Activated T-helper 1 cell treated with anti-CD3 and anti-CD28 coated beads, Interleukin-12 subunit alpha, Interleukin-12 subunit beta, Interleukin-2, Interleukin-4 antibody, amounts not matched to agents 30 ng/mL and 10 ng/mL and 1 ng/mL, durations not matched to agents 14 hours and 24 hours and 36 hours (primary cell): ENCODE data around the gene TM4SF18. TPM values are rescaled to one million over a fixed set of nuclear protein-coding genes. Genes with fewer than 3 reads are reported as not detected.

Experiments used
- DNase-seq: peaks from one replicate; pipeline ENCODE4 v3.0.0; 2021; ENCODE audit warnings: low spot score
- H3K27ac Mint-ChIP-seq: one replicate; pipeline ENCODE4 v1.8.0; 2021; ENCODE audit warnings: mild to moderate bottlenecking, mixed read lengths
- H3K27me3 Mint-ChIP-seq: one replicate; pipeline ENCODE4 v1.8.0; 2022; ENCODE audit warnings: mild to moderate bottlenecking, moderate library complexity, mixed read lengths; ENCODE audit not compliant: insufficient read depth
- H3K36me3 Mint-ChIP-seq: one replicate; pipeline ENCODE4 v1.8.0; 2021; ENCODE audit warnings: low read depth, mixed read lengths
- H3K4me1 Mint-ChIP-seq: one replicate; pipeline ENCODE4 v1.8.0; 2021; ENCODE audit warnings: low read depth, mixed read lengths
- H3K4me3 Mint-ChIP-seq: one replicate; pipeline ENCODE4 v1.8.0; 2021; ENCODE audit warnings: mild to moderate bottlenecking, moderate library complexity, mixed read lengths
- H3K9me3 Mint-ChIP-seq: one replicate; pipeline ENCODE4 v1.8.0; 2021; ENCODE audit warnings: mixed read lengths
- intact Hi-C: fragments of 100-400 bp; cut with micrococcal nuclease; formaldehyde crosslinking; loops from one replicate; pipeline ENCODE4 v1.15.1; 2024
- total RNA-seq: library from RNA; stranded (reverse); gene quantifications from 2 replicates; pipeline ENCODE4 v1.2.3, GENCODE V29; 2022

The TM4SF18 gene
- total RNA-seq, 1 donor from 2014 or later, result not detected

DNA sequence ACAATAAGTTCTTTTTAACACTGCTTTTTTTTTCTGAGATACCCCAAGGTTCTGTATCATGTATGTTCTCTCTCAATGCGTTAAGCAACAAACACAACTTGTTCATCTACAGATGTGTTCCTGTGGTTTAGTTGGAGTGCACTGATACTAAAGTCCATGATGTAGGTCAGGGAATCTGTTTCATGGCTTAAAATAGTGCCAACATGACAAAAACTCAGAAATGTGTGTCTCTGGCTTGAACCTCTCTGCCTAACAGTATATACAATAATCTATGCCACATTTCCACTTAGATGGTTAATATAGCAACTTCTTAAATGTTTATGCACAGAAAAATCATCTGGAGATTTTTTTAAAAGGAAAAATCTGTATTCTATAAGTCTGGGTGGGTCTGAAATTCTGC lies 51.1 kb downstream of the TM4SF18 start:
- no peak for DNase-seq
- H3K27ac Mint-ChIP-seq, result no peak overlapping the region
- H3K4me1 Mint-ChIP-seq, result peaks cover 7% of the 10 kb centered on the region
- H3K9me3 Mint-ChIP-seq, result no peaks in the 10 kb centered on the region
- no peaks in the 10 kb centered on the region for H3K36me3 Mint-ChIP-seq
- H3K27me3 Mint-ChIP-seq, result no peaks in the 10 kb centered on the region
- H3K4me3 Mint-ChIP-seq, result no peak overlapping the region
- intact Hi-C loops, result no loop called here

DNA sequence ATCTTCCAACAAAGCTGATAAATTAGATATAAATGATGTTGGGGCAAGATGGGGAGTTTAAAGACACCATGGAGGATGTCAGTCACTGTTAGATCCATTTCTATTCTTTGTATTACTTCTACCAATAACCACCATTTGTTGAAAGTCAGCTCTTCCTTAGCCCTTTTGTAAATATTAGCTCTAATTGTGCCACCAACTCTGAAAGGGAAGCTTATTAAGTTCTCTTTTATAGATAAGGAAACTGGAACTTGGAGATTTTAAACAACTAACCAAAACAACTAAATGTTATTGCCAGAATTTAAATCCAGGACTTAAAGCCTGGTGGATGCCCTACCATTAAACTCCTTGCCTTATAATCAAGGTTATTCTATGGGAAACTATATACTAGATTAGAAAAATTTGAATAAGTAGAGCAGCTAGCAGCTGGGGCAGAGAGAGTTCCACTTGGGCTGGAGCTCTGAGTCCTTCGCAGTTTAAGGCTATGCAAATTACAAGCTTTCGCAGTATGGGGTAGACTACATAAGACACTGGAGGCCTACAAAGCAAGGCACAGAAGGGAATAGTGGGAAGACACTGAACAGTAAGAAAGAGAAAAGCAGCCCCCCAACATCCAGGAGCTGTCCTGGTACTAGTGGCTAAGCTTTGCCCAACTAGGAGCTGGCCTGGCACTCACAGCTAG lies 52.6 kb downstream of the TM4SF18 start:
- intact Hi-C loops, result no loop called here
- Mint-ChIP-seq H3K4me1 (peaks cover 18% of the 10 kb centered on the region), H3K27ac (no peak overlapping the region), H3K27me3 (no peaks in the 10 kb centered on the region), H3K36me3 (no peaks in the 10 kb centered on the region), H3K4me3 (no peak overlapping the region), H3K9me3 (no peaks in the 10 kb centered on the region)
- DNase-seq, result no peak

DNA sequence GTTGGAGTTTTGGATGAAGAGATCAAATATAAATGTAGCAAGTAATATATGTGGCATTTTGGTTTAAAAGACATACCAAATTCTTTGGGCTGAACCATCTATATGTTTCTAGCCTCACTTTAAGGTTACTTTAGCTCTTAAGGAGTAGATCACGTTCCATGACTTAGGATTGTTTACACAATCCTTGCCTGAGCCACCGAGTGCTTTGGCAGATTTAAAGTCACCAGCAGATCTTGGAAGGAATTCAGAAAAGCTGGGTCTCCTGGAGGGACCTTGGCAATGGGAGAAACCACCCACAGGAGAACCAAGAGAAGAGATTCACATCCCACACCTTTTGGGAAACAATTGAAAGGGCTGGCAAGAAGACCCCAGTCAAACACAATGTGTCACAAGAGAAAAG lies 54.5 kb downstream of the TM4SF18 start:
- Mint-ChIP-seq H3K27ac (no peak overlapping the region), H3K27me3 (peaks cover 5% of the 10 kb centered on the region), H3K4me1 (peaks cover 18% of the 10 kb centered on the region), H3K9me3 (no peaks in the 10 kb centered on the region), H3K36me3 (no peaks in the 10 kb centered on the region), H3K4me3 (no peak overlapping the region)
- DNase-seq, result no peak
- intact Hi-C loops, result no loop called here

DNA sequence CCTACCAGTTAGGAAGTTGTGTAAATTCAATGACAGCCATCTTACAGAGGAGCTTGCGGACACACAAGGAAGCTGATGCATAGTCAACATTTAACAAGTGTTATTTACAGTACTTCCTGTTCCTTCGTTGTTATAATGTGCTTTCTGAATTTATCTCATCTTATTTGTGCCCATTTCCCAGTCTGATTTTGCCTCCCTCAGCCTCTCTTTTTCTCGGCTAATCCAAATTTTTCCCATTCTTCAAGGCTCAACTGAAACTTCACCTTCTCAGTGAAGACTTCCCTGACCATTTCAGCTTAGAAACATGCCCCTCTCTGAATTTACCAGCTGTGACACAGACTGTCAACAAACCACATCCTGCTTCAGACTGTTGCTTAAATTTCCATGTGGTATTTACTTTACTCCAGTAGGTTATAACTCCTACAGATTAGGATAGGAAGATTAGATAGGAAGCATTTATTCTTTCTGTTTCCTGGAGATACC lies 56.1 kb downstream of the TM4SF18 start:
- Mint-ChIP-seq H3K27me3 (peaks cover 5% of the 10 kb centered on the region), H3K27ac (peak overlapping the region; percentile 87), H3K9me3 (no peaks in the 10 kb centered on the region), H3K36me3 (no peaks in the 10 kb centered on the region), H3K4me3 (peak overlapping the region; percentile 50), H3K4me1 (peaks cover 18% of the 10 kb centered on the region)
- intact Hi-C loops, result loop anchor here (1.0 kb wide), 1 partner anchor 157 kb away; no protein-coding TSS in a partner anchor
- DNase-seq, result peak; percentile 12

DNA sequence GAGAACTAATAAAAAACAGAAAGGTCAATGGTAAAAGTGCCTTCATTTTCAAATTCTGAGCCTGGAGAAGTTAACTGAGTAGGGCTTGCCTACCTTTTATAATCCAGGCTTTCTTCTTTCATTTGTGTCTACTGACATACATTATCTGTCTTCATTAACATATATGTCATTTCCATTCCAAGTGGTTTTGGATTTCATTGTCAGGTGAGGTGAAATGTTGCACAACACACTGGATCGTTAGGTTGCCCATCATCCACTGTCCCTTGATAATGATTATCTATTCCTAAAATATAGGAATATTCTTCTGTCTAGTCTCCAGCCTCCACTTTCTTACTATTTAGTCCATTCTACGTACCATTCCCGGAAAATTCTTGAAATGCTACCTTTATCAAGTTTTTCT lies 56.8 kb downstream of the TM4SF18 start:
- H3K4me1 Mint-ChIP-seq, result peaks cover 18% of the 10 kb centered on the region
- H3K4me3 Mint-ChIP-seq, result no peak overlapping the region
- H3K36me3 Mint-ChIP-seq, result no peaks in the 10 kb centered on the region
- H3K9me3 Mint-ChIP-seq, result no peaks in the 10 kb centered on the region
- intact Hi-C loops, result loop anchor here (1.0 kb wide), 1 partner anchor 156 kb away; no protein-coding TSS in a partner anchor
- H3K27me3 Mint-ChIP-seq, result peaks cover 5% of the 10 kb centered on the region
- no peak overlapping the region for H3K27ac Mint-ChIP-seq
- no peak for DNase-seq

DNA sequence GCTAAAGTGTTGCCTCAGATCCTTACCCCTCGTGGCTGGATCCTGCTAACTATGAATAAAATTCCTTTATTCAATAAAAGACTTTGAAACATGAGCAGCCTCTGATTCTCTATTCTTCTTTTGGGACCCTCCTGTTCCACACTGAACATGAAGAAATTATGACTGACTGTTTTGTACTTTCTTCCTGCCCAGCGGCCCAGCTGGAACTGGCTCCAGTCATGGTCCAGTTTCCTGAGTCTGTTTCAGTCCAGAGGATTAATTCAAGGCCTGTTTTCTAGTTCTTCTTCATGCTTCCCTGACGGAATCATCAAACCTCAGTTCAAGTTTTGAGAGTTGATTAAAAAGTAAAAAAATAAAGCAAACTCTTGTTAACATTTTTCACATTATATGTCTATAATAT lies 59.2 kb downstream of the TM4SF18 start:
- Mint-ChIP-seq H3K4me3 (no peak overlapping the region), H3K9me3 (no peaks in the 10 kb centered on the region)

DNA sequence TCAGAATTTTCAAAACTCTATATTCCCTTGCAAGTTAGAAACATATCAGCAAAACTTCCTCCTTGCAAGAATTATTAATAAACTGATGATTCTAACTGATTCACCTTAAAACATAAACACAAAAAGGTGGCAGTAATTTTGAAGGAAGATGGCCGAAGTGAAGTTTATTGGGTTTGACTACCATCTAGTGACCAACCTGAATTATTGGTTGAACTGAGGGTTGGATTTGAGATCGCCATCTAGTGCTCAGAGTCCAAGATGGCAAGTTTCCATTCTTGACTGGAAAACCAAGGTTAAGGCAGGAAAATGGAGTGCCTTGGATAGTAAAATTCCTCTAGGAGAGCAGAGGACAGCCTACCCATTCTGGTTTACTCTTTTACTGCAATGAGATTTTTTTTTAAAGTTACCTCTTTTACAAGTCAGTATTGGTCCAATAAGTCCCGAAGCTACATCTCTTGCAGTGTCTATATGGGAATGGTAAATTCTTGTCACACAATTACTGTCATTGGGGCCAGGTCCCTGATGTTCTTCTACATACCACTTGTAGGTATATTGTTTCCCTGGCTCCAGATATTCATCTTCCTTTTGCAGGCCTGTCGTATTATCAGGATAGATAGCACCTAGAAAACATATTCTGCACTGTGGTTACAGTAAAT lies 60.2 kb downstream of the TM4SF18 start:
- Mint-ChIP-seq H3K4me3 (no peak overlapping the region), H3K36me3 (no peaks in the 10 kb centered on the region), H3K9me3 (no peaks in the 10 kb centered on the region), H3K27me3 (peaks cover 17% of the 10 kb centered on the region), H3K4me1 (peaks cover 18% of the 10 kb centered on the region), H3K27ac (no peak overlapping the region)
- DNase-seq, result peak; percentile 17
- intact Hi-C loops, result loop anchor here (1.0 to 5.0 kb wide), 7 partner anchors 48 to 411 kb away; partner anchors contain the start of gene HPS3

More for the DNA sequence above, 59.2 kb downstream of the TM4SF18 start:
- no peak for DNase-seq
- Mint-ChIP-seq H3K27ac (no peak overlapping the region), H3K27me3 (peaks cover 11% of the 10 kb centered on the region), H3K36me3 (no peaks in the 10 kb centered on the region), H3K4me1 (peaks cover 18% of the 10 kb centered on the region)
- intact Hi-C loops, result loop anchor here (5.0 kb wide), 2 partner anchors 72 to 412 kb away; no protein-coding TSS in a partner anchor

DNA sequence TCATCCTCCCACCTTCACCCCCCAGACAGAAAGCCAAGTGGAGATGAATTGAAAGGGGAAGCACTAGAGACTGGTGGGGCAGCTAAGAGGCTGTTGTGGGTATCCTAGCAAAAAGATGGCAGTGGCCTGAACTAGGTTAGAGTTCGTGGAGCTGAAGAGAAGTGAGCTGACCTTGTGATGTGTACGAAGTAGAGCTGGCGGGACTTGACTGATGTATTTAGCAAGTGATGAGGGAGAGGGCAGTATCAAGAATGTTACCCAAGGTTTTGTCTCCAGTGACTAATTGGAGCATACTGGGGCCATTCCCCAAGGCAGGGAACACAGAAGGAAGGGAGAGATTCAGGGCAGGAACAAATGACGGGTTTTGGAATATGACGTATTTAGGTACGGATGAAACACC lies 61.8 kb downstream of the TM4SF18 start:
- Mint-ChIP-seq H3K4me3 (no peak overlapping the region), H3K27ac (no peak overlapping the region), H3K4me1 (peaks cover 4% of the 10 kb centered on the region), H3K27me3 (peaks cover 17% of the 10 kb centered on the region), H3K36me3 (no peaks in the 10 kb centered on the region), H3K9me3 (no peaks in the 10 kb centered on the region)
- no peak for DNase-seq
- intact Hi-C loops, result loop anchor here (2.0 to 5.0 kb wide), 3 partner anchors 69 to 409 kb away; partner anchors contain the start of gene HPS3

DNA sequence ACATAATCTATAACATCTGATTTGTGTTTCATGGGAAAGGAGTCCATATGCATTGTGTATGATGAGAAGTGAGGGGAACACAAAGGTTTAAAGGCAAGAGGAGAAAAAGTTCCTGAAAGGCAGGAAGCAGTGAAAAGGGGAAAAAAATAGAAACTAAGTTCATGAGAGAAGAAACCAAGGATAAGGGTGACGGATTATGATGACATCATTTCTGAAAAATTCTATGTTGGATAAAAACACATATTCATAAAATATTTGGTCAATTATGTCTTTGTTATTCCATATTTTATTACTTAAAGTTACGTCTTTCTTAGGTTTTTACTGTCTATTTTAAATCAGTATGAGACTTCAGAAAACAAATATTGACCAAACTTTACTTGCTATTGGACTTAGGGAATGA lies 63.3 kb downstream of the TM4SF18 start:
- H3K4me3 Mint-ChIP-seq, result no peak overlapping the region
- no peaks in the 10 kb centered on the region for H3K9me3 Mint-ChIP-seq
- H3K4me1 Mint-ChIP-seq, result no peaks in the 10 kb centered on the region
- intact Hi-C loops, result loop anchor here (5.0 kb wide), 2 partner anchors 68 to 408 kb away; no protein-coding TSS in a partner anchor
- no peak overlapping the region for H3K27ac Mint-ChIP-seq
- H3K27me3 Mint-ChIP-seq, result peaks cover 14% of the 10 kb centered on the region
- DNase-seq, result no peak
- no peaks in the 10 kb centered on the region for H3K36me3 Mint-ChIP-seq

DNA sequence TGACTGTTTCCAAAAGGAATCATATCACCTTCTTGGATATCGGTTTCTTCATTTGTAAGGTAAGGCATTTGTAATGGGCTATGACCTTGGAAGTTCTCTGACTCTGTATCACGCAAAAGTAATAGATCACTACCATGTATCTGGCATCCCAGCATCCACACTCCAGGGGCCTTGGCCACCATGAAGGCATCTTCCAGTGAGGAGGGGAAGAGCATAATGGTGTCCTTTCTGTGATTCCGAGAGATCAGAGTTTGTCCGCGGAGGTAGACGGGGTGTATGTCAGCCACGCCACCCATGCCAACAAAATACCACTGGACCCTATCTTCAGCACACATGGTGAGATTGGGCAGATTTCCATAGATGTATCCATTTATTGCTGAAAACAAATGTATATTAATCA lies 63.7 kb downstream of the TM4SF18 start:
- H3K9me3 Mint-ChIP-seq, result no peaks in the 10 kb centered on the region
- intact Hi-C loops, result loop anchor here (5.0 kb wide), 2 partner anchors 67 to 407 kb away; no protein-coding TSS in a partner anchor

More for the DNA sequence above, 63.7 kb downstream of the TM4SF18 start:
- Mint-ChIP-seq H3K4me1 (no peaks in the 10 kb centered on the region), H3K4me3 (no peak overlapping the region), H3K36me3 (no peaks in the 10 kb centered on the region), H3K27me3 (peaks cover 14% of the 10 kb centered on the region), H3K27ac (no peak overlapping the region)
- no peak for DNase-seq

Other genes with a start within 250 kb of the TM4SF18 start
- 19.7 and 22.6 TPM in 2 replicates for gene HLTF, start 247.1 kb downstream of the TM4SF18 start, total RNA-seq
- 15.8 and 17.3 TPM in 2 replicates for gene HPS3, start 204.0 kb downstream of the TM4SF18 start, total RNA-seq
- not detected in 2 replicates for gene CP, start 111.8 kb downstream of the TM4SF18 start, total RNA-seq
- 0.13 and 0.22 TPM in 2 replicates for gene TM4SF1, start 44.0 kb upstream of the TM4SF18 start, total RNA-seq
- not detected in 2 replicates for gene TM4SF4, start 141.1 kb upstream of the TM4SF18 start, total RNA-seq